T-helper 2 cell treated with Interferon-gamma antibody and Interleukin-4, amounts not matched to agents 100 ng/mL and 5 ng/mL, for 36 hours (primary cell): ENCODE measurements around the gene ERGIC1. TPM values are rescaled to one million over a fixed set of nuclear protein-coding genes. Genes with fewer than 3 reads are reported as not detected.
"Not testable (repeated sequence)": the region's sequence is repeated elsewhere in the genome, so short reads cannot be mapped to it uniquely, and the experiment has no call there.

Source experiments
- intact Hi-C: fragments of 100-400 bp; cut with micrococcal nuclease; formaldehyde crosslinking; loops from one replicate; pipeline ENCODE4 v1.15.1; 2023
- total RNA-seq: library from RNA; stranded (reverse); gene quantifications from 2 replicates; pipeline ENCODE4 v1.2.3, GENCODE V29; 2022

Gene ERGIC1, protein sequence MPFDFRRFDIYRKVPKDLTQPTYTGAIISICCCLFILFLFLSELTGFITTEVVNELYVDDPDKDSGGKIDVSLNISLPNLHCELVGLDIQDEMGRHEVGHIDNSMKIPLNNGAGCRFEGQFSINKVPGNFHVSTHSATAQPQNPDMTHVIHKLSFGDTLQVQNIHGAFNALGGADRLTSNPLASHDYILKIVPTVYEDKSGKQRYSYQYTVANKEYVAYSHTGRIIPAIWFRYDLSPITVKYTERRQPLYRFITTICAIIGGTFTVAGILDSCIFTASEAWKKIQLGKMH
- 40.2 and 41.3 TPM in 2 replicates for total RNA-seq

- intact Hi-C loops: loop anchor here (1.0 to 10.0 kb wide), 5 partner anchors 27 to 221 kb away; partner anchors contain the start of gene CREBRF
Measured at GRCh38 chr5:172833686-172834414, at the start of gene ERGIC1. TSS of gene ERGIC1 (plus strand) at chr5:172834251. CDS start at chr5:172834414, 163 bp downstream.

GRCh38 chr5:172785429-172786088 lies 48.5 kb upstream of the ERGIC1 start:
- intact Hi-C loops: no loop called here

- intact Hi-C loops: no loop called here
Measured at GRCh38 chr5:172786736-172787462, 47.2 kb upstream of the ERGIC1 start.

DNA sequence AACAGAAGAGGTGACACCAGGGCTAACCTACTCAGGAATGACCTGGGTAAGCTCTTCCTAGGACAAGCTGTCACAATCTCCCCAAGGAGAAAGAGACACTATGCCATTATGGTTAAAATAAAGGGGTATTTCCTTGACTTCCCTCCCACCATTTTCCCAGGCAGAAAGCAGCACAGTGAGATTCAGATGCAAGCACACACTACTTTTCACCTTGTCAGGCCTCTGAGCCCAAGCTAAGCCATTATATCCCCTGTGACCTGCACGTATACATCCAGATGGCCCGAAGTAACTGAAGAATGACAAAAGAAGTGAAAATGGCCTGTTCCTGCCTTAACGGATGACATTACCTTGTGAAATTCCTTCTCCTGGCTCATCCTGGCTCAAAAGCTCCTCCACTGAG lies 46.5 kb upstream of the ERGIC1 start:
- intact Hi-C loops: not testable (repeated sequence)

- intact Hi-C loops: no loop called here
Measured at GRCh38 chr5:172788771-172789686, 45.0 kb upstream of the ERGIC1 start.

GRCh38 chr5:172789687-172790495 lies 44.2 kb upstream of the ERGIC1 start:
- intact Hi-C loops: no loop called here

- intact Hi-C loops: no loop called here
Measured at GRCh38 chr5:172790496-172790889, 43.6 kb upstream of the ERGIC1 start.

DNA sequence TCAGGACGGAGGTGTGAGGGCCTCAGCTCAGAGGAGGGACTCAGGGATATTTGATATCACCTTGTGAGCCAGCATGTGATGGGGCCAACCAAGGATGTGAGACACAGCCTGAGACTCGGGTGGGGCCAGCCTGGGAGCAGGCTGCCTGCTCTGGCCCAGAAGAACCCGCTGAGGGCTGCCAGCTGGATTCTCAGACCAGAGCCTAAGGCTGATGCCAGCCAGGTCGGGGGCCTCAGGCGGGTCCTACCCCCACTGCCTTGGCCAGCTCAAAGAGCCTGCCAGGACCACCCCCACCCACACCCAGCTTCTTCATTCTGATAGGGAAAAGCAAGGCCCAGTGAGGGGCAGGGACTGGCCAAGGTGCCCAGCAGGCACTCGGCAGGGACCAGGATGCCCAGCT lies 42.8 kb upstream of the ERGIC1 start:
- intact Hi-C loops: no loop called here

GRCh38 chr5:172791726-172792445 lies 42.2 kb upstream of the ERGIC1 start:
- intact Hi-C loops: no loop called here

DNA sequence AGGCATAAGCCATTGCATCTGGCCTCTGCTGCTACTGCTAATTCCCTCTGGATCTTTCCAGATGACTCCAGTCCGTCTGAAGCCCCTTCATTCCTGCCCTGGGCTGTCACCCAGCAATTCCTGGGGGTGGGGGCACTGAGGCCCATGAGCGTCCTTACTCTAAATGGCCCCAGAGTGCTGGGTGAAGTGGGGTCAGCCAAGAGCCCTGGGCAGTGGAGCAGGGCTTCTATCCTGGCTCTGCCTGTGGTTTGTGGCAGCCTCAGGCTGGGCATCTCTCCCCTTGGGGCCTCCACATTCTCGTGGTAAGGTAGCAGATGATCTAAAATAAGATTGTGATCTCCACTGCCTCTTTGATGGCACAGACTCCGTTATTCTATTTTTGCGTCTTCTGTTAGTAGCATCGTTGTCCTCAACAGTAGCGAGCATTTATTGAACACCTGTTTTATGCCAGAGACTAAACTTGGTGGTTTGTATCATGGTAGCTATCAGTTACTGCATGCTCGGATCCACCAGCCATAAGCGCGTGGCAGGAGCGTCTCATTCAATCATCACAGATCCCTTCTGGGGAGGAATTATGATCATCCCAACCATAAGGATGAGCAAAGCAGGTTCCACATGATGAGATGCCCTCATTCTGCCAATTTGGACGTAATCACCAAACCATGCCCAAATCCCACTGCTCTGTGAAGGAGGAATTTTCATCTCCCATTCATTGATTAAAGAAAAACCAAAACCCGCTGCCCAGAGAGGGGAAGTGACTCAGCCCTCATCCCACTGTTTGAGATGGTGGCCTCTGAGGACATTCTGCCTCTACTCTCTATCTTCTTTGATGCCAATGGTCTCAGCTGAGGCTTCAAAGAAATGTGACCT lies 41.1 kb upstream of the ERGIC1 start:
- intact Hi-C loops: no loop called here

DNA sequence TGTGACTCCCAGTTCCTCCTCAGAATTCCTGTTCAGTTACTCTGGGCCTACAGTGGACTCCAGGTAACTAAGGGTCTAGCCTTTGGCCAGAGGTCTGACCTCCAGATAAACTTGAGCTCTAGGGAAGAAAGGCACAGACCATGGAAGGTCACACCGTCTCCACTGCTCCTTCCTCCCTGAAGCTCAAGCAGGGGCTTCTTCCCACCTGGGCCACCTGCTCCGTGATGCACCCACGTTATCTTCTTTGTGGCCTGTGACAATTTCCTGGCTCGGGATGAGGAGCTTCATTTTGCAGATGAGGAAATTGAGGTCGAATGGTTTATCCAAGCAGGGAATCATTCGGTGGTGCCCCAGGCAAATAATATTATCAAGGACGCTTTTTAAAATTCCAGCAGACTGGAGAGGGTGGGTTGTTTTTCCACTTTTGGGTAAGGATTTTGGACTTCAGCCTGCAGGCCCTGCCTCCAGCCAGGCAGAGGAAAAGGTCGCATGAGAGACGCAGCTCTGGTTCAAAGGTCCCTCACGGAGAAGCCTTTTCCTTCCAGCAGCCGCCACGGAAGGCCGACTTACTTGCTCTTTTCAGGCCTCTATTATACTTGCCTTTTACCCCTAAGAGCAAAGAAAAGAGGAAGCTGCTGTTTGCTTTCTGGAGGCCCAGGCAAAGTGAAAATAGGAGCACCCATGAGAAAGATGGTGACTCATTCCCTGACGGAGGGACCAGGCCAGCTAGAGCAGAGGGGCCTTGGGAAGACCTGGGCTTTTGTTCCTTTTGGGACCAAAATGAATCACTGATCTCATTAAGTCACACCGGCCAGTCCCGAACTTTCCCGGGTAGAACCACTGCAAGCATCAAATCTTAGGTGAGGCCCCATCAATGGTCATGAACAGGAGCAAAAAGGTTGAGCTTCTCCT lies 40.2 kb upstream of the ERGIC1 start:
- intact Hi-C loops: no loop called here

GRCh38 chr5:172795318-172795977 lies 38.6 kb upstream of the ERGIC1 start:
- intact Hi-C loops: no loop called here

DNA sequence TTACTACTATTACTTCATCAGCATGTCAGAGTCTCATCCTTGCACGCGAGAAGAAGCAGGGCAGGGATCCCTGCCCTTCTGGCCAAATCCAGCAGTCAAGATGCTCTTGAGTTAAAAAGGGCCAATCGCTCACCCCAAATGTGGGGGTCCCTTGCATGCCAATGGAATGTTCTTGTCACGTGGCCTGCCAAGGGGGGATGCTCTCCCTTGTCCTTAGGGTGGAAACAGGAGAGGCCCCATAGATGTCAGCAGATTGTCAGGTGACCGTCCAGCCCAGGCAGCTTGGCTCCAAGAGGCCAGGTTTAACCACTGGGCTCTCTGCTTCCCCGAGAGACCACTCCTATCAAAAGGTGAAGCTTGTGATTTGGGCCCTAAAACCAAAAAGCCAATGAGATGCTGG lies 37.7 kb upstream of the ERGIC1 start:
- intact Hi-C loops: no loop called here

- intact Hi-C loops: no loop called here
Measured at GRCh38 chr5:172797771-172798191, 36.3 kb upstream of the ERGIC1 start.

DNA sequence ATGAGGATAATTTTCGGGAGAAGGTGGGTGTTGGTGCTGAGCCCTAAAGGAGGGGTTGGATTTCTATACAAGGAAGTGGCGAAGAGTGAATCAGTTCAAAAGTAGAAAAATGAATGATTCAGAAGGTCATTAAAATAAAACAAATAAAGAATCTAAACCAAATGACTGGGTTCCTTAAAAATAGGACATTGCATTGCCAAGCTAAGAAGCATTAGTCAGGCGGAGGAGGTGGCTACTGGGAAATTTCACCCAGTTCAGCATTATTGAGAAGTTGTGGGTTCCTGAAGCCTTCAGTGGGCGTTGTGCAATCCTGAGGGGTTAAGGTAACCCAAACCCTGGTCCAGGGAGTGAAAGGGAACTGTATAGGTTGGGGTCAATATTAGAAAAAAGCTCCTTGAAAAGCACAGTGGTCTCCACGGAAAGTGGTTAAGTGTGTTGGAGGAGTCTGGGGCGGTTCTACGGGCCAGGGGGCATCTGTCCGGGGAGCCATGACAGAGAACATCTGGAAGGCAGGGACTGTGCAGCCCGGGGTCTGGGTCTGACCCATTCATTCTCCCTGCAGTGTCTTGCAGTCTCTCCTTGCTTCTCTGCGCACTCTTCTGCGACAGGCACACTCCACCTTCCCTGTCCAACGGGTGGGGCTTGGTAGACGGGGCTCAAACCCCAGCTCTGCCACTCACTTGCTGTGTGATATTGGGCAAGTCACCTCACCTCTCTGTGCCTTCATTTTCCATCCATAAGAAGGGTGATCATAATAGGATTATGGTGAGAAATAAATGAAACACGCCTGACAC lies 35.4 kb upstream of the ERGIC1 start:
- intact Hi-C loops: no loop called here

DNA sequence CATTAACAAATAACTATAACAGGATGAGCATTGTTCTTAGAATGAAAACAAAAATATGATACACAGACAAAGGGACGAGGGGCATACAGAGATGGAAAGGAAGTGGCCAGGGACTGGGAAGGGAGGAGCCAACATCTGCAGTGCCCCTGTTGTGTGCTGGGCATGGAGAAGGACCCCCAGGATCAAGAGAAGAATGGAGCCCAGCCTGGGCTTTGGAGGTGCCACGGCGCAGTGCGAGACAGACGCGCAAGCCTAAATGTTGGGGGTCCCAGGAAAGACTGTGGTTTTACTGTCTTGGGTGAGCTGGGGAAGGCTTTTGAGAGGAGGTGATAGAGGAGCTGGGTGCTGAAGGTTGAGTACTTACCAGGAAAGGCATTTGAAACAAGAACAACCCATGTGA lies 34.6 kb upstream of the ERGIC1 start:
- intact Hi-C loops: no loop called here
